ENCODE results near the gene AFF2.

Gene AFF2

GRCh38 chrX:149010013-149010852 is 509.8 kb downstream of the AFF2 start:
- no peak for DNase-seq (ENCODE audit: low spot score)

GRCh38 chrX:149010853-149011224 is 510.4 kb downstream of the AFF2 start:
- DNase-seq (ENCODE audit: low spot score): no peak

- DNase-seq (ENCODE audit: low spot score): no peak
Observed at GRCh38 chrX:149013081-149013480, 512.7 kb downstream of the AFF2 start.

- DNase-seq (ENCODE audit: low spot score): no peak
Observed at GRCh38 chrX:149021159-149021558, 520.7 kb downstream of the AFF2 start.

GRCh38 chrX:149022485-149022884 is 522.1 kb downstream of the AFF2 start:
- no peak for DNase-seq (ENCODE audit: low spot score)

GRCh38 chrX:149032449-149032848 is 532.0 kb downstream of the AFF2 start:
- no peak for DNase-seq (ENCODE audit: low spot score)

- no peak for DNase-seq (ENCODE audit: low spot score)
Observed at GRCh38 chrX:149036086-149036485, 535.7 kb downstream of the AFF2 start.

- DNase-seq (ENCODE audit: low spot score): no peak
Observed at GRCh38 chrX:149037281-149037870, 537.0 kb downstream of the AFF2 start.

GRCh38 chrX:149039057-149039456 is 538.6 kb downstream of the AFF2 start:
- no peak for DNase-seq (ENCODE audit: low spot score)

- DNase-seq (ENCODE audit: low spot score): no peak
Observed at GRCh38 chrX:149040873-149041535, 540.6 kb downstream of the AFF2 start.

GRCh38 chrX:149043401-149043800 is 543.0 kb downstream of the AFF2 start:
- no peak for DNase-seq (ENCODE audit: low spot score)

- DNase-seq (ENCODE audit: low spot score): no peak
Observed at GRCh38 chrX:149044471-149044870, 544.1 kb downstream of the AFF2 start.

- DNase-seq (ENCODE audit: low spot score): no peak
Observed at GRCh38 chrX:149045645-149046210, 545.3 kb downstream of the AFF2 start.

Measured in LoVo (cell line).